ENCODE results near the gene ENO1. TPM values are rescaled to one million over a fixed set of nuclear protein-coding genes. Genes with fewer than 3 reads are reported as not detected.
"Not testable (repeated sequence)": the region's sequence is repeated elsewhere in the genome, so short reads cannot be mapped to it uniquely, and the experiment has no call there.

ENO1 gene
- total RNA-seq, 1 donor from 2014 or later = 842 TPM

DNA sequence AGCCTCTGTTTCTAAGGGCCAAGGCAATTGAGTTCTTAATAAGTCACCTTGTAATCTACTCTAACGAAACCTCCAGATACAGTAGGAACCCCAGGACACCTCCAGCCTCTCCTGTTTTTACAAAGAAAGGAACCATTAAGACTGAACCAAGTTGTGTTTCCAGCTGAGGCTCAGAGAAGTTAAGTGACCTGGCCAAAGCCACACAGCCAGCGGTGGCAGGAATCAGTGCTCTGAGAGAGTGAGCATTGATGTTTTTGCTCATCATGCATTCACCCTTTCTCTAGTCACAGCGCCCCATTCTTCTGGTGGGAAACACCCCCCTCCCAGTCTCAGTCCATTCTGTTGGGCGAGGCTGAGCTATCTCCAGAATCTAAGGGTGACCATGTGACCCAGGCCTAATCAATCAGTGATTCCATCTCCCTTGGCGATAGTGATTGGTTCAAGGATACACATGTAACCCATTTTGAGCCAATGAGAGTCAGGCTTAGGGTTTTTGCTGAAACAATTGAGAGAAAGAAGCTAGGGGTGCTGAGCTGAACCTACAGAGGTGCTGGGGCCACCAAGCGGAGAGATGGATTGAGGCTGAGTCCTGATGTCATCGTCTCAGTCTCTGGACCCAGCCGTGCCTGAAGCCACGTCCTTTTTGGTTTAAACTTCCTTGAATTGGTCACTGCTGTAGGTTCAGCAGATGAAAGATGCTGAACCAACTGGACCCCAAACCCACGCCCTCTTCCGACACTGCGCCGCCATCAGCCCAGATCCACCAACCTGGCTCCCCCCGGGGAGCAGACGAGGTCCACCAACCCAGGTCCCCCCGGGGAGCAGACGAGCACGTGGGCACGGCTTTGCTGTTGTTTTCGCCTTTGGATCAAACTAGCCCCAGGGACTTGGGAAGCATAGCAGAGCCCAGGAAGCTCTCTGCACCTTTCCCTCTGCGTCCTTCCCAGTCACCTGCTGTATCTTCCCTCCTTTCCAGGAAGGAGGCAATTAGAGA, 33.1 kb downstream of the ENO1 start:
- no peak for DNase-seq (ENCODE audit: low spot score)

DNA sequence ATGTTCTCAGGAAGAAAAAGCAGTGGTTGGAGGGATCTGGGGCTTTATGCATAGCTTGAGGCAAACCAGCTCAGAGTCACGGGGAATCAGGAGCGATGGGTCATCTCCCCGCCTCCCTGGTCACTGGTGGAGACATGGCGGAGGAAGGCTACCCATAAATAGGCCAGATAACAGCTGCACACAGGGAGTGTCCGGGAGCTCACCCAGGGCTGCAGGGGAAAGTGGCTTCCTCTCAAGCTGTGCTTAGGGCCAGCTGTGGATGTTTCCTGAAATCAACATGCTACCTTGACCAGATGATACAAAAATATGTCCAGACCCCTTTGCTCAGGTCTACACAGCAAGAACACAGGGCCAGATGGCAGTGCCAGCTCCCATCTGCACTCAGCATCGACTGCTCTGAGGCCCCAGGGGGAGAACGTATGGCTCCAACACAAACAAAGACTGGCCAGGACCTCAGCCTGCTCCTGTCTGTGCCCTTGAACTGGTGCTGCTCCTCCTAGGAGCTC, 33.9 kb downstream of the ENO1 start:
- peak; percentile 43 for DNase-seq (ENCODE audit: low spot score)

DNA sequence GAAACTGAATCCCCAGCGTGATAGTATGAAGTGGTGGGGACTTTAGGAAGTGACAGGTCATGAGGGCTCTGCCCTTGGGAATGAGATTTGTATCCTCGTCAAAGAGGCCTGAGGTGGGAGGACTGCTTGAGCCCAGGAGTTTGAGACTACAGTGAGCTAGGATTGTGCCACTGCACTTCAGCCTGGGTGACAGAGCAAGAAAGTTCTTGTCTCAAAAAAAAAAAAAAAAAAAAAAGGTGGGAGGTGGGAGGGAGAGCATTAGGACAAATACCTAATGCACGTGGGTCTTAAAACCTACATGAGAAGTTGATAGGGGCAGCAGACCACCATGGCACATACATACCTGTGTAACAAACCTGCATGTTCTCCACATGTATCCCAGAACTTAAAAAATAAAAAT, 37.1 kb downstream of the ENO1 start:
- DNase-seq (ENCODE audit: low spot score) = no peak

DNA sequence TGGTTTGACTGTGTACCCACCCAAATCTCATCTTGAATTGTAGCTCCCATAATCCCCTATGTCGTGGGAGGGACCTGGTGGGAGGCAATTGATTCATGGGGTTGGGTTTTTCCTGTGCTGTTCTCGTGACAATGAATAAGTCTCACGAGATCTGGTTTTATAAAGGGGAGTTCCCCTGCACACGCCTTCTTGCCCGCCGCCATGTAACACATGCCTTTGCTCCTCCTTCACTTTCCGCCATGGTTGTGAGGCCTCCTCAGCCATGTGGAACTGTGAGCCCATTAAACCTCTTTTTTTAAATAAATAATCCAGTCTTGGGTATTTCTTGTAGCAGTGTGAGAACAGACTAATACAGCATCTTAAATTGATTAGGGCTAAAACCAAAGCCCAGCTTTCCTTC, 38.5 kb downstream of the ENO1 start:
- DNase-seq (ENCODE audit: low spot score) = no peak

DNA sequence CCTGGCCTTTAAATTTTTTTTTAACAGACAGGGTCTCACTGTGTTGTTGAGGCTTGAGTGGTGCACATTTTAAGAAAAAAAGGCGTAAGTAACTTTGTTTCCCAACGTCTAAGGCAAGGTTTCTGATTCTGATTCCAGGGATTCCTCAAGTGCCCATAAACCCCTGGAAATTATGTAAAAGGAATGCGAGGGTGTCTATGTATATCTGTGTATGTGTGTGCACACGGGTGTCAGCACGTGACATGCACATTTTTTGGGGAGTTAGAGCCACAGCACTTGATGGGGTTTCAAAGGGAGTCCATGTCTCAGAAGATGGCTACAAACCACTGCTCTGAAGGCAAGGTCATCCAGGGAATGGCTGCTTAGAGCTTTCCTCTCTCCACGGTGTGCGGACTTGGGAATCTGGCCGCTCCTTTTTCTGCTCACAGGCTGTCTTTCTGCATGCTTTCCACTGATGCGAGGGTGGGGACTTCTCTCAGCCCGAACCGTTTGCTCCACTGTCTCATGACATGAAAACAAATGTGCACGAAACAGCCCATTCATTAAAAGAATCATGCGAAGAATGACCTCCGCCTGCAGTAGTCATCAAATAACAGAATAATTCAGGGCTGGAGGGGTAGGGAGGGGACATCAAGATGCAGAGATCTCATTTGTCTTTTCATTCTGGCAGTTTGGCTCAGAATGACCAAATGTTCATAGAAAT, 42.4 kb downstream of the ENO1 start:
- DNase-seq (ENCODE audit: low spot score) = no peak

DNA sequence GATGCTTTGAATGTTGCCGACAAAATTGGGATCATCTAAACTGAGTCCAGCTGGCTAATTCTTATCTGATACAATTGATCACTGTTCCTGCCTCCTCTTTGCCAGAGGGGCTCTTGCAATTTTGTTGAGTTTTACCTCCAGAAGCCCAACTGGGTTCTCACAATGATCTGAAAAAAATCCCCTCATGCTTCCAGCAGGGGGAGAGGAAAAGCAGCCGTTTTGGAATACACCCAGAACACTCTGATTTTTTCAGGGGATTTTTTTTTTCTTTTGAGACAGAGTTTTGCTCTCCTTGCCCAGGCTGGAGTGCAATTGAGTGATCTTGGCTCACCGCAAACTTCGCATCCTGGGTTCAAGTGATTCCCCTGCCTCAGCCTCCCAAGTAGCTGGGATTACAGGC, 47.1 kb downstream of the ENO1 start:
- DNase-seq (ENCODE audit: low spot score) = no peak

DNA sequence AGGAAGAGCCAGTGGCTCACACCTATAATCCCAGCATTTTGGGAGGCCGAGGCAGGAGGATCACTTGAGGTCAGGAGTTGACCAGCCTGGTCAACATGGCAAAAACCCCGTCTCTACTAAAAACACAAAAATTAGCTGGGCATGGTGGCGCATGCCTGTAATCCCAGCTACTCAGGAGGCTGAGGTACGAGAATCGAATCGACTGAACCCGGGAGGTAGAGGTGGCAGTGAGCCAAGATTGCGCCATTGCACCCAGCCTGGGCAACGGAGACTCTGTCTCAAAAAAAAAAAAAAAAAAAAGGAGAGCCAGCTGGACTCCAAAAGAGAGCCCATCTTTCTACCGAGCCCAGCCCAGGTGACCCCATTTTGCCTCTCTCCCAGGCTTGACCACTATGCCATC, 47.8 kb downstream of the ENO1 start:
- DNase-seq (ENCODE audit: low spot score) = not testable (repeated sequence)

DNA sequence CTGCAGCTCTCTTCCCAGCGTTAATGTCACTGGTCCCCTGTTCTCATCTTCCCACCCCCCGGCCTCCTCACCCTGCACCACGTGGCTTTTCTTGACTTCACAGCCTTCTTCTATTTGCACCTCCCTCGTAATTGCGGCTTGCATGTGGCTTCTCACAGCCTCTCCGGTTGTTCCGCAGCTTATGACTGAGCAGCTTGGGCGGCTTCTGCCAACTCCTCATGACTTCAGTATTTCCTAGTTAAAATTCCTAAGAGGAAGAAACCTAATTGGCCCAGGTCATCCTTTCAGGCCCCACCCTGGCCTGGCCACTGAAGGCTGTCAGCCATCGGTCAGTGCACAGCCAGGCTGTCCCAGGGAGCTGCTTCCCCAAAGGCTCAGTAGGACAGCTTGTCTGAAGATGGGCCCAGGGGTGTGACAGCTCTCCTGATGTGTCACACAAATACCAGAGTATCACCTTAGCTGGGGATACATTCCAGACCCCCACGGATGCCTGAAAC, 52.5 kb downstream of the ENO1 start:
- no peak for DNase-seq (ENCODE audit: low spot score)

DNA sequence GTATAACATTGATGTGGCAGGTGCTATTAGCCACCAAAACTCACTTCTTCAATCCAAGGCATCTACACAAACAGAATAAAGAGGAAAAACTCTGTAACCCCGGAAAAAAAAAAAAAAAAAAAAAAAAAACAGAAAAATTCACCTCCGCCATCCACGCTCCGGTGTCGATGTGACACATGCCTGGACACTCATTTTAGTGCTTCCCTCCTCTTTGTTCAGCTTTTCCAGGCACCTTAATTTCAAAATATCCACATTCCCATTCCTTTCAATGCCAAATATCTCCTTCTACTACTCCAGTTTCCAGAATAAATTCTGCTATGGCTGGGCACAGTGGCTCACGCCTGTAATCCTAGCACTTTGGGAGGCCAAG, 55.2 kb downstream of the ENO1 start:
- no peak for DNase-seq (ENCODE audit: low spot score)

DNA sequence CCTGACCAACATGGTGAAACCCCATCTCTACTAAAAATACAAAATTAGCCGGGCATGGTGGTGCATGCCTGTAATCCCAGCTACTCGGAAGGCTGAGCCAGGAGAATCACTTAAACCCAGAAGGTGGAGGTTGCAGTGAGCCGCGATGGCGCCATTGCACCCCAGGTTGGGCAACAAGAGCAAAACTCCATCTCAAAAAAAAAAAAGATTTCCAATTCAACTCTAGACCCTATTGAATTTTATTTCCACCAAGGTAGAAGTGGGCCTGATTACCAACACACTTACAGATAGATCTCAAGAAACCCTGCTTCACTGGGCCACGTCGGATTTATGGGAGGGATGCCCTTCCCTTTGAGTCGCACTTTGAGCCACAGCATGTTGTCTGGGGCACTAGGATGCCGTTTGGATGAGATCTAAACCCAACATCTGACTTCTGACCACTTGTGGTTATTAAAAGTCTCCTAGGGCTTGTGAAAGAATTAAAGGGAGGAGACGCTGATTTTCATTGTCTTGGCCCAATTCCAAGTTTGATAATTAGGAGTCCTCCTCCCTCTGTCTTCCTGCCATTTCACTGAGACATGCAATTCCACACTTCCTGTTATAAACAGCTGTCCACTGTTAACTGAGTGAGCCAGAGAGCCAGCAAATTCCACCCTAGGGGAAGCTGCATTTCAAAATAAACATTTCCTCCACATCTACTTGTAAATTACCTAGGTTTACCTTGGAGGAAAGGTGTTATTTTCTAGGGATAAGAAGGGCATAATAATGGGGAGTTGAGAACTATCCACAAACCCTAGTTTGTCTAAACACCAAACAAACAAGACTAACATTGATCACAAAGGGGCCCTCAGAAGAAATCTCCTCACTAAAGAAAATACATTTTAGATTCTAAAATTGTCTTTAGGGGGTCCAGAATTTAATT, 55.9 kb downstream of the ENO1 start:
- peak; percentile 77 for DNase-seq (ENCODE audit: low spot score)

DNA sequence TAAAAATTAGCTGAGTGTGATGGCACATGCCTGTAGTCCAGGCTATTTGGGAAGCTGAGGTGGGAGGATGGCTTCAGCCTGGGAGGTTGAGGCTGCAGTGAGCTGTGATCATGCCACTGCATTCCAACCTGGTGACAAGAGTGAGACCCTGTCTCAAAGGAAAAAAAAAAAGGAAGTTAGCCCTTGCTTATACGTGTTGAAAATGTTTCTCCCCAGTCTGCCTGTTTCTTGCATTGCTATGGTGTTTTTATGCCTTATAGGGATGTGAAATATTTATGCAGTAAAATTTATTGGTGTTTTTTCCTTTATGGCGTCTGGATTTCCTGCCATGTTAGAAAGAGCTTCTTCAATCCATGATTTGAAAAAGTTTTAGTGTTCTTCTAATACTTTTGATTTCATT, 57.4 kb downstream of the ENO1 start:
- no peak for DNase-seq (ENCODE audit: low spot score)

DNA sequence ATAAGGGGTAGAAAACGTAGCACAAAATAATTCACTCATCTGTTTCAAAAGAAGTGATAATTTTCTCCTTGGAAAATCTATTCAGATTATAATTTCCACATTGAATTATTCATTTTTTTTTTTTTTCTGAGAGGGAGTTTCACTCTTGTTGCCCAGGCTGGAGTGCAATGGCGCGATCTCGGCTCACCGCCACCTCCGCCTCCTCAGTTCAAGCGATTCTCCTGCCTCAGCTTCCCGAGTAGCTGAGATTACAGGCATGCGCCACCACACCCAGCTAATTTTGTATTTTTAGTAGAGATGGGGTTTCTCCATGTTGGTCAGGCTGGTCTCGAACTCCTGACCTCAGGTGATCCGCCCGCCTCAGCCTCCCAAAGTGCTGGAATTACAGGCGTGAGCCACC, 59.7 kb downstream of the ENO1 start:
- not testable (repeated sequence) for DNase-seq (ENCODE audit: low spot score)

DNA sequence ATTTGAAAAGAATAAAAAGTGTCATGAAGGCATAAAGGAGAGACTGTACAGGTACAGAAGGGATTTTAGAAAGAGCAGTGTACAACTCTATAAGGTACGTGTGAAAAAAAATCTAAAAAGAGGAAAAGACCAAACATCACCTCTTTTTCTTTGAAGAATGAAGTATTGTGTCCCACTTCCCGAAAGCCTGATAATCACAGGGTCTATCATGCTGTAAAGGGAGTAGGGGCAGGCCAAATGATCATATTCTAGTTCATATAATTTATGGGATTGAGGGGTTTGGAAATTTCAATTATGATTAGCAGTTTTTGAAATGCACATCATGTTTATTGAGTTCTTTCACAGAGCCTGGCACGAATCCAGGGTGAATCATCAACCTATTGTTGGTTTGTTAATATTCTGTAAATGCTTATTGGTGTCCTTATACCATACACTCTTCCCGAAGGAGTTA, 60.1 kb downstream of the ENO1 start:
- no peak for DNase-seq (ENCODE audit: low spot score)

DNA sequence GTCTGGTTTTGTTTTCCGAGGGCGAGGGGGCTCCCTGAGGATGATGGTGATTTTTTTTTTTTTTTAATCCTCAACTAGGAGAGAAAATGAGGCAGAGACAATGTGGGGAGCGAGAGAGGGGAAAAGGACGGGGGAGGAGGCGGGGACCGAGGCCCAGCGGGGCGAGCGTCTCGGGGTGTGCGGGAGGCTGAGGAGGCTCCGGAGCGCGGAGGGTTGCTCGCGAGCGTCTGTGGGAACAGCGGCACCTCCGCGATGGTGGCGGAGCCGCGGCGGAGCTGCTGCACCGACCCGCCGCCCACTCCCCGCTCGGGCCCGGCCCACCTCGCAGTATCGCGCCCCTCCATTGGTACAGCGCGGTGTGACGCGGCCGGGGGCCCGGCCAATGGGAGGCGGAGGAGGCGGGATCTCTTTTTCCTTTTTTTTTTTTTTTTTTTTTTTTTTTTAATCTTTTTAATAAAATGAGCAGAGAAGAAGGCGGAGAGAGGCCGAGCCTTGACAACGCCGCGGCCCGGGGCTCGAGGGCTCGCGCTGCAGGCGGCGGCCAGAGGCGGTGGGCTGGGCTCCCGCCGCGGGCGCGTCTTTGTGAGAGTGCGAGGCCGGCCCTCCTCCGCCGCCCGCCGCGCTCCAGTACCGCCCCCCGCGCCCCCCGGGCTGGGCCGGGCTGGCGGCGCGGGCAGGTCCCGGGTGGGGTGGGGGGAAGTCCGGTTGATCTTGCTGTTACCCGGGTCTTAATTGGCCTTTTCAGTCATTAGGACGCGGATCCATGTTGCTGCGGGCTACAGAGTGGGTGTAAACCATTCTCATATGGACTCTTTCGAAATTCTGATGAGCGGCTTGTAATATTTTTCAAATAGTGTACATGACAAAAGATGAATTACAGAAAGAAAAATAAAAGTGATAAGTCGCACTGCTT, 60.8 kb downstream of the ENO1 start, which contains the start of gene RERE:
Gene RERE, minus strand, starts transcription at position 229 of the 913 bp plus-strand sequence.
- peak; percentile 96 for DNase-seq (ENCODE audit: low spot score)

DNA sequence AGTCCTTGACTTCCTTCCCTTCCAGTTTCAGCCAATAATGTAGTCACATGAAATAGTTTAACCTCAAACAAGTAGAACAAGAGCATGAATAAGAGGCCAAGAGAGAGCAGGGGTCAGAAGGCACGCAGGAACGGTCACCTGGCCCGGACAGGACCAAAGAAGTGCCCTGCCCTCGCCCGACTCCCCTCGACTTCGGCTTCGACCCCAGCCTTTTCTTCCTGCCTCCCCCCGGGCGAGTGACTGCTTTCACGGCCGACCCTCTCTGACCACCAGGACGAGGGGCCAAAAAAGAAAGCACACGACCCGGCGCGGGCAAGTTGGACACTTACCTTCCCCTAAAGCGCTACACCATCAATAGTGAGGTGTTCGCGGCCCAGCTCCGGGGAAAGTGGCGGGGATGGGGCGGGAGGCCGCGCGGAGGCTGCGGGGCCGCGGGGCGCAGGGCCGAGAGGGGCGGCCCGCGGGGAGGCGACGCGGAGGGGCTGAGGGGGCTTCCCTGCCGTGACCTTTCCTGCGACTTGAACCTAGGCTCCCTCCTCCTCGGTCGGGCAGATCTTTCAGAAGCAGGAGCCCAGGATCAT, 61.6 kb downstream of the ENO1 start:
- DNase-seq (ENCODE audit: low spot score) = no peak

DNA sequence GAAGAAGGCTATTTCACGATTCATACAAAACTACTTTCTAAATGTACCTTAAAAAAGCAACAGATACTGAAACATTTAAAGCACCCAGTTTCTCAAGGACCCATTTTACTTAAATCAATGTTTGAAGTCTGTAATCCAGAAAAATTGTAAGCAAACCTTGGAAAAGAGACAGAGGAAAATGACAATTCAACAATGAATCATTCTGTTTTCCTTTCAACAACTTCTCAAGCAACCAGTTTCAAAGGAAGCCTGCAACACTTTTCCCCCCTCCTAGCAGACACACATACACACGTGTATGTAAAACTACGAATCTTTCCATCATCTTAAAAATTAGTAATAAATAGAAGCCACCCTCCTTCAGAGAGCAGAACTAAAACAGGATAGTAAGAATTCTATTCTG, 62.2 kb downstream of the ENO1 start:
- DNase-seq (ENCODE audit: low spot score) = no peak

DNA sequence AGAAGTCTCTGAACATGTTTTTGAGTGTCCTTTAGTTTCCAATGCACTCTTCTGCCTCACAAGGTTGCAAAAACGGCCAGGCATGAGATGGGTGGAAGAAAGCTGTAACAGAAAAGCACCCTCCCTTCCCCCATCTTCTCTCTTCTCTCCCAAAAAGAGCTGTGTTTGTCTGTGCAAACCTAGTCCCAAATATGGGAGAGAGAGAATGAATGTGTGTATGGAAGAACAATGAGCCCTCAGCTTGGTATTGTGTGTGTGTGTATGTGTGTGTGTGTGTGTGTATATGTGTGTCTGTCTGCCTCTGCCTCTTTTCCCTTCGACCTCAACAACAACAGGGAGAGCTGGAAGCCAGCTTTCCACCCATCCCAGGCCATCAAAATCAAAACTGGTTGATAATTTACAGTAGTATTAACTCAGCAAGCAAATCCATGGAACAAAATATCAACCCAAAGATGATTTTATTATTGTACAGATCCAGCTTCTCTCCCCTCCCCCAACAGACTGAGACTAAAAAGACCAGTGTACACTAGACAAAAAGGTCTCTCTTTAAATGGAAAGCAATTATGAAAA, 62.8 kb downstream of the ENO1 start:
- DNase-seq (ENCODE audit: low spot score) = peak; percentile 50

DNA sequence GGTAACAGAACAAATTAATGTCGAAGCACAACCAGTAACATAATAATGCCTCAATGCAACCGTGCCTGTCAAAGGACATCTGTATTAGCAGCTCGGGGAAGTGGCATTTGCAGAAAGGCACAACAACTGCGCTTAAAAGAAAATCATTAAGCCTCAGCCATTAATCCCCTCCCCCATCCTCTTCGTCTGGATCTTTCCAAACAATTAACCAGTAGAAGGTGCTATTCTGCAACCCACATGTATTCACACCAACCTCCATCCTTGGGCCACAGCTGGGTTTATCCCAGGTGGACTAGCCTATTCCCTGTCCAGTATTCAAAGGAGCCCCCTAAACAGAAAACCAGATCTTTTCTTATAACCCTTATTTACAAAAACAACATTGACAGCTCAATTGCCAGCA, 63.6 kb downstream of the ENO1 start:
- DNase-seq (ENCODE audit: low spot score) = no peak

DNA sequence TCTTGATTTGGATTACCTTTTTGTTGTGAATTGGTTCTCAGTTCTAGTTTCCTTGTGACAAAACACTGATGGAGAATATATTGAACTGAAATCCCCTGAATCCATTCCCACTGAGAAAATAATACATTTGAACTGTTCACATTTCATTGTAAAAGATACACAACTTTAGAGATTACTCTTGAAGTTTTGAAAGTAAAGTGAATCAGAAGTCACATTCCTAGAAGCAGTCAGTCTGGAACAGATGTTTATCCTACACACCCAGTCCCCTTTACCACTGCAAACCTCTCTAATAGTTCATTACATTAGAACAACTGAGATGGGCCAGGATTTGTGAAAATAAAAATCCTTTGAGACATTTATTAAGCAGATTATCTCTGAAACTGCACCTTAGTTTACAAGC, 64.5 kb downstream of the ENO1 start:
- no peak for DNase-seq (ENCODE audit: low spot score)

Measured in umbilical cord (tissue), 2 donors.